ENCODE results near the gene ARHGAP28. TPM values are rescaled to one million over a fixed set of nuclear protein-coding genes. Genes with fewer than 3 reads are reported as not detected.

ARHGAP28 gene
- total and polyA plus RNA-seq, 12 donors = 0.35 to 5.3 (median 2.2) TPM

DNA sequence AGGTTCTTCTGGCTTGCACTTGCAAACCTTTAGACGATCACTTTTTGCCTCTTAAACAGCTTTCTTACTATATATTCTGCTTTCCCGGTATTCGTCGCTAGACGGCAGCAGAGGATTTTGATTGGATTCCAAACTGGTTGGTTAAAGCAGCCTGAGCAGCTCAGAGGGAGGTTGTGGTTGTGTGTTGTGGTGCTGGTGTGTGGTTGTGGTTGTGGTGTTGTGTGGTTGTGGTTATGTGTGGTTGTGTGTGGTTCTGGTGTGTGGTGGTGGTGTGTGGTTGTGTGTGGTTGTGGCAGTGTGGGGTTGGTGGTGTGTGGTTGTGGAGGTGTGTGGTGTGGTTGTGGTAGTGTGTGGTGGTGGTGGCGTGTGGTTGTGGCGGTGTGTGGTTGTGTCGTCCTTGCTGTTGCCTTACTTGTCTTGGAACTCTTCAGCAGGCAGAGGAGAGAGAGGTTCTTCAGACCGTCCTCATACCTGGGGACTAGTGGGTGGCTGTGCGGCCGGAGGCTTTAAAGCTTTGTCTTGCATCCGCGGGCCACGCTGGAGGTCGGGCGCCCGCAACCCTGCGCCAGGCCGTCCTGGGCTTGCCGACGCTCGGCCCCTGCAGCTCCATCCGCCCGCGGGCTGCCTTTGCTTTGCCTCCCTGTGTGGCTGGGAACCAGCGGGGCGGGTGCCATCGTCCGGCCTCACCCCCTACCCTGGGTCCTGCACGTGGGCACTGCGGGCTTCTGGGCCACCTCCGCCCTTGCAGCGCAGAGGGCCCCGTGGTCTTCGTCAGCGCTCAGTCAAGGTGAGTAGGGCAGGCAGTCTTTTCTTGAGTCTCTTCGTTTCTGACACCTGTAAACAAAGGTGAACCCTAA, 190.8 kb downstream of the ARHGAP28 start:
- intact Hi-C loops (cut with DNase I) = loop anchor here (5.0 to 10.0 kb wide), 2 partner anchors 254 to 257 kb away; no protein-coding TSS in a partner anchor
- TF ChIP-seq CTCF (IDR thresholded peaks at IDR 0.05) = peak; percentile 24 to 65 (median 59)
- Histone ChIP-seq H3K36me3 (no peaks in the 10 kb centered on the region), H3K4me3 (no peak overlapping the region), H3K27me3 (peaks cover 0 to 19% (median 0%) of the 10 kb centered on the region in 7 donors), H3K4me1 (no peaks in the 10 kb centered on the region), H3K27ac (no peak overlapping the region), H3K9me3 (peaks cover 0 to 10% (median 0%) of the 10 kb centered on the region in 11 donors)
- 74 to 75% methylated on average over 34 to 37 of the region's 37 CpGs for WGBS, 2 donors
- DNase-seq (peak in 1 of 2 donors; percentile 12), ATAC-seq (peak in 3 of 8 donors; percentile 24 to 47 (median 39))

DNA sequence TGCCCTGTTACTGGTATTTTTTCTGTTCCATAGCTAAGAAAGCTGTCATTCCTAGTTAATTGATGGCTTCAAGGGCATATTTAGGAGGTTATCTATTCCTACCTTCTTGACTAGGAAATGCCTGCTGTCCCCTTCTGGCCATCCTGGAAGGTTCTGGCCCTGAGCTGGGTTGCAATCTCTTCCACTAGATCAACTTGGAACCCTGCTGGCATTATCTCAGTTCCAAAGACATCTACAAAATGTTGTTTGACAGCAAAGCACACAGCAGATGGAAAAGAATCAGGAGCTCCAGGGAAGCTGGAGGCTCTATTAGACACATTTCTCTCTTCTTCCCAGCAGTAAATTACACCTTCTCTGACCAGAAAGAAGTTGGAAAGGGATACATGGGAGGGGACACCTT, 192.1 kb downstream of the ARHGAP28 start:
- Histone ChIP-seq H3K36me3 (no peaks in the 10 kb centered on the region), H3K4me3 (no peak overlapping the region), H3K27me3 (peaks cover 0 to 19% (median 0%) of the 10 kb centered on the region in 7 donors), H3K4me1 (no peaks in the 10 kb centered on the region), H3K9me3 (peaks cover 0 to 7% (median 0%) of the 10 kb centered on the region in 11 donors), H3K27ac (no peak overlapping the region)
- intact Hi-C loops (cut with DNase I) = loop anchor here (5.0 to 10.0 kb wide), 2 partner anchors 253 to 256 kb away; no protein-coding TSS in a partner anchor
- ATAC-seq = no peak
- no peak for TF ChIP-seq CTCF (IDR thresholded peaks at IDR 0.05)
- DNase-seq = no peak

DNA sequence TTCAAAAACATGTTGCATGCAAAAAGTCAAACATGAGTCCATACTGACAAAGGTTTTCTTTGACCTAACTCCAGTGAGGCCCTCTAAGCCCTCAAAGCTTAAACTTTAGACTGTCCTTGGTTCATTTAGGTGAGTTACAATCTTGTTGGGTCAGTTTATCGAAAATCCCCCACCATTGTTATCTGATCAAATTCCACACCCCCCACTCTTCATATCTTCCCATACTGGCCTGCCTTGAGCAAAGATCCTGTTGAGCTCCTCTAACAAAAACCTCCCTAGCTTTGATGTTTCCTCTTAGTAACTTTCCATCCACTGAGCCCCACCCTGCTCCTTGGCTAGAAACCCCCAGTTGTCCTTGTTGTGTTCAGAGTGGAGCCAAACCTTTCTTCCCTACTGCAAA, 193.7 kb downstream of the ARHGAP28 start:
- Histone ChIP-seq H3K4me1 (no peaks in the 10 kb centered on the region), H3K9me3 (no peaks in the 10 kb centered on the region), H3K27ac (no peak overlapping the region), H3K4me3 (no peak overlapping the region), H3K27me3 (peaks cover 0 to 19% (median 0%) of the 10 kb centered on the region in 7 donors), H3K36me3 (no peaks in the 10 kb centered on the region)
- WGBS, 2 donors = 81 to 90% methylated on average over 1 of the region's 1 CpG
- intact Hi-C loops (cut with DNase I) = loop anchor here (5.0 to 10.0 kb wide), 2 partner anchors 252 to 254 kb away; no protein-coding TSS in a partner anchor
- DNase-seq (no peak), ATAC-seq (no peak)
- no peak for TF ChIP-seq CTCF (IDR thresholded peaks at IDR 0.05)

DNA sequence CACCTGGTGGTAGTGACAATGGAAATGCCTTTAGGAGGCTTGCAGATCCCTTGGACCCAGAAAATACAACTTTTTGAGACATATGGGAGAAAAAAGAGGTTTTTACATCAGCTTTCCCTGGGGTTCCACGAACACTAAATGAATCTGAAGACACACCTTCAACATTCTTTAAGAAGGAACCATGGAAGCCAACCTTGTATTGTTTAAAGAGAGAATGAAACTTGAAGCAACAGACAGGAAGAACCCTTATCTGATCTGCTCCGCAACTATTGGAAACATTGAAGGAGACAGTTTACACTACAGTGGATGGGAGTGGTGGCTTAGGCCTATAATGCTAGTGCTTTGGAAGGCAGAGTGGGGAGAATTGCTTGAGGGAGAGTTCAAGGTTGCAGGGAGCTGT, 197.6 kb downstream of the ARHGAP28 start:
- no peaks in the 10 kb centered on the region for H3K4me1 ChIP-seq
- H3K4me3 ChIP-seq = no peak overlapping the region
- no peak for TF ChIP-seq CTCF (IDR thresholded peaks at IDR 0.05)
- H3K27ac ChIP-seq = no peak overlapping the region
- no peaks in the 10 kb centered on the region for H3K27me3 ChIP-seq
- intact Hi-C loops (cut with DNase I) = loop anchor here in 5 of 10 donors (10.0 kb wide), 1 partner anchor 248 kb away; no protein-coding TSS in a partner anchor
- H3K9me3 ChIP-seq = no peaks in the 10 kb centered on the region
- no peaks in the 10 kb centered on the region for H3K36me3 ChIP-seq
- 82 to 84% methylated on average over 2 of the region's 2 CpGs for WGBS, 2 donors
- no peak for DNase-seq
- ATAC-seq = no peak
